H1 (cell line): ENCODE measurements around the gene EXTL1. TPM values are rescaled to one million over a fixed set of nuclear protein-coding genes. Genes with fewer than 3 reads are reported as not detected.
A peak's percentile ranks its signal among the peaks of the same experiment; 100 is the strongest.

ENCODE experiments used
- CTCF ChIA-PET: fragments of 300-600 bp; sonication (Branson Sonifier 250); formaldehyde crosslinking; loops from one replicate; lab custom pipeline; 2021; ENCODE audit not compliant: partially characterized antibody; lab: Charles Lee
- POLR2A ChIA-PET: fragments of 300-600 bp; sonication (Branson Sonifier 250); formaldehyde crosslinking; loops from one replicate; lab custom pipeline; 2021; ENCODE audit warnings: inconsistent platforms; ENCODE audit not compliant: partially characterized antibody; lab: Charles Lee
- DNase-seq, 2 experiments: peaks; one replicate each; pipeline versions ENCODE4 v3.0.0 to v3.0.0-alpha.2; 2010 to 2022; ENCODE audit warnings: low spot score in 2 of 2, low read depth in 1 of 2, mixed read lengths in 1 of 2
- FAIRE-seq: peaks from 2 replicates; lab custom pipeline; 2011; peaks lifted over from hg19 to GRCh38; lab: Jason Lieb, UNC
- H2AFZ ChIP-seq: 2 replicates; pipeline ENCODE4 v1.8.1; 2012; ENCODE audit warnings: low read length, inconsistent platforms
- H2AK5ac ChIP-seq: 2 replicates; pipeline ENCODE4 v1.6.1; 2013; ENCODE audit warnings: low read depth, low read length
- H2BK120ac ChIP-seq: replicated peaks from 2 replicates; pipeline ENCODE3; 2013; ENCODE audit warnings: low read depth, low read length, inconsistent platforms
- H2BK12ac ChIP-seq: 2 replicates; pipeline ENCODE4 v1.6.1; 2013; ENCODE audit warnings: low read depth, low read length
- H2BK15ac ChIP-seq: 2 replicates; pipeline ENCODE4 v1.6.1; 2013; ENCODE audit warnings: low read length
- H2BK20ac ChIP-seq: 2 replicates; pipeline ENCODE4 v1.6.1; 2013; ENCODE audit warnings: low read length
- H2BK5ac ChIP-seq: 2 replicates; pipeline ENCODE4 v1.6.1; 2013; ENCODE audit warnings: low read depth, low read length
- H3K14ac ChIP-seq: 2 replicates; pipeline ENCODE4 v1.6.1; 2013; ENCODE audit warnings: inconsistent platforms; ENCODE audit not compliant: insufficient read length
- H3K18ac ChIP-seq: 2 replicates; pipeline ENCODE4 v1.6.1; 2013; ENCODE audit warnings: low read length; ENCODE audit errors: extremely low read depth
- H3K23ac ChIP-seq: 2 replicates; pipeline ENCODE4 v1.6.1; 2013; ENCODE audit warnings: inconsistent platforms; ENCODE audit not compliant: insufficient read length
- H3K23me2 ChIP-seq: 2 replicates; pipeline ENCODE4 v1.6.1; 2013; ENCODE audit warnings: low read depth, low read length
- H3K27ac ChIP-seq: 2 replicates; pipeline ENCODE4 v1.6.1; 2011; ENCODE audit warnings: low read depth, low read length, inconsistent platforms
- H3K27me3 ChIP-seq, 4 experiments: replicated peaks in 1 of 4; 1 replicate in 1 of 4; 2 replicates in 3 of 4; pipeline versions ENCODE4 v1.6.1 to v1.8.1; 2011 to 2013; ENCODE audit warnings: low read length in 3 of 4, mild to moderate bottlenecking in 3 of 4, inconsistent platforms in 2 of 4, mixed read lengths in 2 of 4, moderate library complexity in 1 of 4; ENCODE audit not compliant: control insufficient read depth in 3 of 4, insufficient read depth in 3 of 4; ENCODE audit errors: extremely low read depth in 1 of 4
- H3K36me3 ChIP-seq, 4 experiments: 2 replicates each; pipeline versions ENCODE4 v1.6.1 to v1.8.1; 2011 to 2013; ENCODE audit warnings: mild to moderate bottlenecking in 4 of 4, low read length in 3 of 4, moderate library complexity in 2 of 4, control low read depth in 1 of 4, inconsistent platforms in 1 of 4; ENCODE audit not compliant: insufficient read depth in 4 of 4, control insufficient read depth in 2 of 4
- H3K4ac ChIP-seq: replicated peaks from 2 replicates; pipeline ENCODE3; 2013; ENCODE audit warnings: low read length, low read depth, mixed read lengths, inconsistent platforms; ENCODE audit not compliant: insufficient read length
- H3K4me1 ChIP-seq, 4 experiments: replicated peaks in 1 of 4; 1 replicate in 1 of 4; 2 replicates in 3 of 4; pipeline versions ENCODE4 v1.6.1 to v1.8.1; 2011 to 2013; ENCODE audit warnings: low read length in 3 of 4, inconsistent platforms in 2 of 4, mixed read lengths in 1 of 4; ENCODE audit not compliant: insufficient read depth in 4 of 4, control insufficient read depth in 3 of 4
- H3K4me2 ChIP-seq, 2 experiments: 2 replicates each; pipeline versions ENCODE4 v1.6.1 to v1.8.1; 2011 to 2013; ENCODE audit warnings: low read depth in 2 of 2, low read length in 2 of 2, control low read depth in 1 of 2, inconsistent platforms in 1 of 2, mild to moderate bottlenecking in 1 of 2; ENCODE audit not compliant: insufficient read depth in 1 of 2
- H3K4me3 ChIP-seq, 4 experiments: fragments of 200-600, 300-600 bp in 1 of 4; sonication (generic), shearing (Covaris generic), sonication (Bioruptor Twin) in 1 of 4; 2 replicates each; pipeline versions ENCODE4 v1.5.1 to v1.8.1; 2011 to 2016; ENCODE audit warnings: low read length in 4 of 4, low read depth in 3 of 4, control low read depth in 2 of 4, inconsistent platforms in 2 of 4, mild to moderate bottlenecking in 2 of 4, mixed read lengths in 1 of 4, moderate library complexity in 1 of 4; ENCODE audit not compliant: insufficient read depth in 2 of 4; ENCODE audit errors: extremely low read depth in 1 of 4
- H3K56ac ChIP-seq: replicated peaks from 2 replicates; pipeline ENCODE3; 2013; ENCODE audit warnings: low read depth, mild to moderate bottlenecking, mixed read lengths, low read length, inconsistent platforms; ENCODE audit not compliant: insufficient read length
- H3K79me1 ChIP-seq: 2 replicates; pipeline ENCODE4 v1.6.1; 2013; ENCODE audit warnings: low read depth, low read length, control low read depth
- H3K79me2 ChIP-seq, 2 experiments: 2 replicates each; pipeline versions ENCODE4 v1.6.1 to v1.8.1; 2012 to 2013; ENCODE audit warnings: low read length in 2 of 2, mild to moderate bottlenecking in 2 of 2, inconsistent platforms in 1 of 2; ENCODE audit not compliant: insufficient read depth in 2 of 2, control insufficient read depth in 1 of 2
- H3K9ac ChIP-seq, 4 experiments: replicated peaks in 1 of 4; 1 replicate in 1 of 4; 2 replicates in 3 of 4; pipeline versions ENCODE4 v1.6.1 to v1.8.1; 2011 to 2013; ENCODE audit warnings: low read depth in 3 of 4, low read length in 3 of 4, control low read depth in 2 of 4, mild to moderate bottlenecking in 2 of 4, moderate library complexity in 2 of 4, inconsistent platforms in 1 of 4; ENCODE audit errors: extremely low read depth in 1 of 4
- H3K9me3 ChIP-seq, 2 experiments: 2 replicates each; pipeline versions ENCODE4 v1.6.1 to v1.8.1; 2012 to 2013; ENCODE audit warnings: mild to moderate bottlenecking in 2 of 2, moderate library complexity in 2 of 2, control low read depth in 1 of 2, inconsistent platforms in 1 of 2, low read depth in 1 of 2, low read length in 1 of 2, mixed read lengths in 1 of 2; ENCODE audit not compliant: insufficient read depth in 2 of 2
- H4K20me1 ChIP-seq, 2 experiments: replicated peaks in 1 of 2; 2 replicates each; pipeline versions ENCODE3 to v1.8.1; 2011 to 2013; ENCODE audit warnings: inconsistent platforms in 2 of 2, low read length in 2 of 2, mild to moderate bottlenecking in 1 of 2; ENCODE audit not compliant: insufficient read depth in 2 of 2, control insufficient read depth in 1 of 2
- H4K5ac ChIP-seq: 2 replicates; pipeline ENCODE4 v1.6.1; 2013; ENCODE audit warnings: low read length, low read depth, mixed read lengths, inconsistent platforms; ENCODE audit not compliant: insufficient read length
- H4K8ac ChIP-seq: 2 replicates; pipeline ENCODE4 v1.8.0; 2013; ENCODE audit warnings: mild to moderate bottlenecking, moderate library complexity, low read length, inconsistent platforms; ENCODE audit not compliant: insufficient read depth; ENCODE audit errors: extremely low read depth
- H4K91ac ChIP-seq: replicated peaks from 2 replicates; pipeline ENCODE3; 2013; ENCODE audit warnings: low read length, mixed read lengths, inconsistent platforms; ENCODE audit not compliant: insufficient read length
- HDAC6 ChIP-seq: IDR thresholded peaks from one replicate; pipeline ENCODE4 v1.7.1; 2012; ENCODE audit warnings: low read depth, mild to moderate bottlenecking, inconsistent platforms, low read length, moderate library complexity
- RAD21 ChIP-seq, 2 experiments: IDR thresholded peaks in 1 of 2; conservative IDR thresholded peaks in 1 of 2; 2 replicates each; pipeline ENCODE4 v1.6.1; 2011; ENCODE audit warnings: low read depth in 2 of 2, low read length in 2 of 2, improper control_type of control experiment in 1 of 2, inconsistent platforms in 1 of 2, mild to moderate bottlenecking in 1 of 2, moderate library complexity in 1 of 2
- WGBS, 2 experiments: shearing (Covaris generic) in 1 of 2; methylation state at CpG; one replicate each; pipeline versions ENCODE4 v1.1.6 to v1.1.7; 2013 to 2015; ENCODE audit warnings: low lambda C conversion rate in 2 of 2, mixed read lengths in 2 of 2, inconsistent platforms in 1 of 2, low coverage in 1 of 2, missing lambda C conversion rate in 1 of 2; ENCODE audit not compliant: insufficient replicate concordance in 2 of 2, insufficient coverage in 1 of 2, insufficient read length in 1 of 2; ENCODE audit errors: extremely low coverage in 1 of 2, missing lambda C conversion rate in 1 of 2; 5-methylcytosine and 5-hydroxymethylcytosine counted together
- polyA plus RNA-seq, 7 experiments: library from polyadenylated mRNA; depleted of rRNA in 3 of 7; stranded (reverse) in 5 of 7; unstranded in 2 of 7; fragments of >200 nt in 5 of 7; fragments of 200-250 nt in 2 of 7; gene quantifications; 1 replicate in 5 of 7; 2 replicates in 1 of 7; 4 replicates in 1 of 7; pipeline versions ENCODE4 v1.2.1 to v1.2.3, GENCODE V29; 2011 to 2013; ENCODE audit warnings: missing spikeins in 2 of 7, mixed read lengths in 2 of 7
- total RNA-seq: library from RNA; stranded (reverse); fragmentation: NEBNext Ultra II Directional; extraction: Animal tissue kit (Norgen Biotek cat#: 25700); gene quantifications from 2 replicates; pipeline ENCODE4 v1.2.1, GENCODE V29; 2021

Gene EXTL1
- total and polyA plus RNA-seq, 2 of the 8 experiments (the other 6 are each of a cell fraction or from before 2014, with no cell fraction given), result 0.89 to 1.2 TPM

DNA sequence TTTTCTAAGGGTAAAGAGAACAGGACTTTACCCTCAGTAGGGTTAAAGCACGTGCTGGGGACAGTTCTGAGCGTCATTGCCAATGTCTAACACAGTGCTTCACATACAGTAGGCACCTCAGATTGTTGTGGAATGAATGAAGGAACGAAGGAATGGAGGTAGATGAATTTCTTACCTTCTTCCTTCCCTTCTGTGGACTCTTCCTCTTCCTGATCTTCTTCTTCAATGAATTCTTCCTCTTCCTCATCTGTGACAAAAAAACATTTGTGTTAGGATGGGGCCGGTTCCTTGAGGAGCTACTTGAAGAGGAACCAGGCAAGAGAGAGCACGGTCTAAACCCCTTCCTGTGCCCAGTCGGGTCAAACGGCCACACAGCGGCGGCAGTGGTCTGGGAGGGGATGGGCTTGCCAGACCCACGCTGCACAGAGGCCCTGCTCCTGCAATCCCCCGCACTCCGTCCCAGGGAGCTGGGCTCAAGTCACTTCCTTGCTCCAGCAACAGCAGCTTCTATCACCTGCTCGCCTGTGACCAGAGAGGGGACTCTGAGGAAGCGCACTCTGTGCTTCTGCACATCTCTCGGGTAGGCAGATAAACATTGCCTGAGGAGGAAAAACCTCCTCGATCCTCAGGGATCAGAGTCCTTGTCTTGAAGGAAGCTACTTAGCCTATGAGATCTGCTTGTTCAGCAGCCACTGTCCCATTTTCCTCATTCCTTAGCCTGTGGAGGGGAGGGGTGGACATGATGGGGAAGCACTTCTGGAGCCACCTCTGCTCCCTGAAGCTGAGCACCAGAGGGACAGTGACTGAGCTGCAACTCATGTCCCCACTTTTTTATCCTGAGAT is 32.4 kb downstream of the EXTL1 start:
- peak overlapping the region; percentile 59; the same call in 1 of the 2 replicates for H2AFZ ChIP-seq
- no peak for FAIRE-seq
- no peaks in the 10 kb centered on the region for H3K36me3 ChIP-seq
- no peak overlapping the region for H4K91ac ChIP-seq
- no peak overlapping the region for H3K23ac ChIP-seq
- H4K5ac ChIP-seq, result no peak overlapping the region
- H3K18ac ChIP-seq, result no peak overlapping the region
- no peaks in the 10 kb centered on the region for H3K79me2 ChIP-seq
- no peak overlapping the region for H3K4me2 ChIP-seq
- TF ChIP-seq RAD21 (IDR thresholded peaks at IDR 0.05 in 1 of 2, conservative IDR thresholded peaks at IDR 0.05 in 1 of 2; ENCODE audit: low read depth in 2 of 2, low read length in 2 of 2), result peak in 1 of 2 experiments; percentile 30; a peak in 1 of 4 replicates
- no peak for TF ChIP-seq HDAC6
- 0 out of 7 replicates have a peak, but pooled peaks cover 0 to 2% (median 0%) of the 10 kb centered on the region in 4 experiments for H3K4me1 ChIP-seq
- no peak for DNase-seq
- H3K14ac ChIP-seq, result no peak overlapping the region
- no peak overlapping the region for H3K56ac ChIP-seq
- H2AK5ac ChIP-seq, result no peak overlapping the region
- no peak overlapping the region for H3K9ac ChIP-seq
- H3K27ac ChIP-seq, result no peak overlapping the region
- no peak overlapping the region for H2BK5ac ChIP-seq
- H3K27me3 ChIP-seq, result peaks cover 0 to 6% (median 2%) of the 10 kb centered on the region in 4 experiments; a peak in 3 of 7 replicates
- H2BK12ac ChIP-seq, result no peak overlapping the region
- no peak overlapping the region for H2BK20ac ChIP-seq
- 74% methylated on average over 16 of the region's 16 CpGs; no CpG with 5 or more reads in 1 of the 2 experiments for WGBS, 2 experiments
- H3K4ac ChIP-seq, result no peak overlapping the region
- H3K4me3 ChIP-seq, result no peak overlapping the region
- no peaks in the 10 kb centered on the region for H3K9me3 ChIP-seq
- H2BK15ac ChIP-seq, result no peak overlapping the region
- H3K79me1 ChIP-seq, result no peaks in the 10 kb centered on the region
- CTCF ChIA-PET, result interaction anchor here (0.6 to 4.0 kb wide), 15 partner anchors 10 to 627 kb away, joined by 3 to 32 read pairs (median 4); partner anchors contain the start of genes PAFAH2 and TRIM63
- H3K23me2 ChIP-seq, result no peaks in the 10 kb centered on the region
- POLR2A ChIA-PET, result interaction anchor here (1.4 to 2.1 kb wide), 2 partner anchors 9 to 44 kb away, joined by 3 to 11 read pairs; partner anchors contain the start of gene SLC30A2
- no peak overlapping the region for H4K8ac ChIP-seq
- H4K20me1 ChIP-seq, result no peaks in the 10 kb centered on the region
- H2BK120ac ChIP-seq, result no peak overlapping the region
